Fibroblast of skin of left biceps (primary cell): ENCODE results near the gene PRB2.
"Not testable (repeated sequence)": the region's sequence is repeated elsewhere in the genome, so short reads cannot be mapped to it uniquely, and the experiment has no call there.

ENCODE experiments used
- DNase-seq, 2 experiments: peaks; one replicate each; pipeline ENCODE4 v3.0.0-alpha.2; 2013; ENCODE audit warnings: low read depth in 2 of 2

Gene PRB2

GRCh38 chr12:11395467-11395866 is at the start of gene PRB2:
PRB2 (minus strand) TSS chr12:11395567; CDS start chr12:11395529, 38 bp downstream.
- DNase-seq = not testable (repeated sequence)

DNA sequence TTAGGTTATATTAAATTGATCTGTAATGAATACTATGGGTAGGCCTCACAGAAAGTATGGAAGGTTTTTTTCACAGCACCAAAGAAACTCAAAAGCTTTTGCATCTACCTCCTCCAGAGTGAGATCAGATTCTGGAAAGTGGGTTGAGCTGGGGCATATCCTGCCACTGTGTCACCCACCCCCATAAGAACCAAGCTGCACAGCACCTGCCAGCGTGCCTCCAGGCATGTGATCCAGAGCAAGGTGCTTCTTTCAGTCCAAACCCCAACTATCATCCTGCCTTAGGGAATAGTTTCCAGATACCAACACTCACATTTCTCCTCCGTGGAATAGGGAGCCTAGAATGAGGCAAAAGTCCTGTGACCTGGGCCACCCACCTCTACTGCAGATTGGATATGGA is 42.6 kb upstream of the PRB2 start:
- DNase-seq = no peak

DNA sequence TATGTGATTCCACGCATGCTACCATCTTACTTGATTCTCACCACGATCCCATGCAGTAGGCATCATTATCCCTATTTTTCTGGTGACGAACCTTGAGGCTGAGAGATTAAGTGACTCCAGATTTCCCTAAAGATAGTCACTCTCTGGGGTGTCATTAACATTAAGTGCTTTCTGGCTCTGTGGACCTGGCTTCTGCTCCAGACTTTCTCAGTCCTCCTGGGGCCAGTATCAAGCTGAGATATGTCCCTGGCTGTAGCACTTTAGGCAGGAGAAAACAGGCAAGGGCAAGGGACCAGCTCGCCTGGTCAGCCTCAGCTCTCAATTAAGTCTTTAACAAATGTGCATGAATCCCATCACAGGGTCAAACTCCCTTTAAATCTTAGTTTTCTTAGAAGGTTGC is 38.3 kb upstream of the PRB2 start:
- DNase-seq = no peak

DNA sequence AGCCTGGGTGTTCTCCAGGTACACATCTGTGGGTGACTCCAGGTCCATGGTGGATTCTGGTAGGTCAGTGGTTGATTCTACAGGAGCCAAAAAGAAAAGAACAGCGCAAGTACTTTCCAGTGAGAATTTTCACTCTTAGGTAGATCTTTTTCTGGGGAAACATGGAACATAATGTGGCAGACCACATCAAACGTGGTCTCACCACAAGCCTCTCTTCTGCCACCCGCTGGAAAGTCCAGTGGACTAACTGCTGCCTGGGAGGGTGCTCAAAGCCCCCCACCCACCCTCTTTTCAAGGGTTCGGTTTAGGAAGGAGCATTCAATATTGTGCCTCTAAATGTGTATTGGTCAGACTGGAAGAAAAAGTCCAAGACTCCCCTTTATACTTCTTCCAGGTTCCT is 36.1 kb upstream of the PRB2 start:
- no peak for DNase-seq

DNA sequence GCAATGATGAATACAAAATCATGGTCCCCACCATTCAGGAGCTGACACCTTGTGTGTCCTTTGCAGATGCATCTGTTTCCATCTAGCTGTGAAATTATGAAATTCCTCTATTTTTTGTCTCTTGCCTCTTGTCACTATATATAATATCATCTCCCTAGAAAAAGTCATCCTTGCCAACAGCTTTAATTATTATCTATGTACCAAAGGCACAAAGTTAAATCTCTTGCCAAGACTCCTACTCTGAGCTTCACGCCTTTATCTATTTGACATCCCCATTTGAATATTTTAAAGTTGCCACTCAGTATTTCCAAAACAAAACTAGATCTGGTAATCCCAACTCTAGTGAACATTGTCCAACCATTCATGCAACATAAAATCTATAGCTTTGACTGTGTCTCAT is 32.0 kb upstream of the PRB2 start:
- DNase-seq = no peak

DNA sequence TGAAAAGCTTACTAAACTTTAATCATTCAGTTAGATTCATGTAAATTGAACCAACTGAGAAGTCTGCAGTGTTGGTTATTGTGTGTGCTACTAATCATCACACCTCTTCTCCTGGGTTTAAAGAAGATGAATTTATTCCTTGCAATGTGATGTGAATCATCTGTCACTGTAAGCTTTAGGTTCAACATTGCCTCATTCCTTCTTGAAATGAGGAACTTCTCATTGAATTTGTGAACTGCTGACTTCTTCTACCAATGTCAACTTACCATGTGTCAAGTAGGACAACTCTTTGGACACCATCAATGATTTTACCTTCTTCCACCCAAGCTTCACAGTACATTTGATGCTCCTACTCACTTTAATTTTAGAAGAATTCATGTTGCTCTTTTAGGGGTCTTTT is 17.4 kb upstream of the PRB2 start:
- no peak for DNase-seq

DNA sequence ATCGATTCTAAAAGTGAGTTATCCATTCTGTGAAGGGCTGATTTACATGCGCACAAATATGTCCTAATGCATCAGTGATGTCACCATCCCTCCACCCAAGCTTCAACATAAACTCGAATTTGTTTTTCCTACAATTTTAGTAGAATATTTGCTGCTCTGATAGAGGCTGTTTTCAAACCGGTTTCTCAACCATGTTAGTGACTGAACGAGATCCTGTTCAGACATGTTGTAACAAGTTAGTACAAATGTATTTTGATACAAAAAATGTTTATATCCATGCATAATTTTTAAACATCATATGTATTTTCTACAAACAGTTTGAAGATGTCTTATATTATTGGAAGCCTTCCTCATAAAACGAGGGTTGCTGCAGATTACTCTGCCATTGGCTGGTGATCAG is 12.7 kb upstream of the PRB2 start:
- no peak for DNase-seq

- no peak for DNase-seq
Observed at GRCh38 chr12:11397366-11397765, 2.0 kb upstream of the PRB2 start.

- DNase-seq = not testable (repeated sequence)
Observed at GRCh38 chr12:11391456-11391855, 3.9 kb downstream of the PRB2 start.

- DNase-seq = not testable (repeated sequence)
Observed at GRCh38 chr12:11377420-11377819, 17.9 kb downstream of the PRB2 start.

- no peak for DNase-seq
Observed at GRCh38 chr12:11361151-11361550, 34.2 kb downstream of the PRB2 start.

GRCh38 chr12:11360205-11360883 is 35.0 kb downstream of the PRB2 start:
- DNase-seq = peak; percentile 5 to 6

DNA sequence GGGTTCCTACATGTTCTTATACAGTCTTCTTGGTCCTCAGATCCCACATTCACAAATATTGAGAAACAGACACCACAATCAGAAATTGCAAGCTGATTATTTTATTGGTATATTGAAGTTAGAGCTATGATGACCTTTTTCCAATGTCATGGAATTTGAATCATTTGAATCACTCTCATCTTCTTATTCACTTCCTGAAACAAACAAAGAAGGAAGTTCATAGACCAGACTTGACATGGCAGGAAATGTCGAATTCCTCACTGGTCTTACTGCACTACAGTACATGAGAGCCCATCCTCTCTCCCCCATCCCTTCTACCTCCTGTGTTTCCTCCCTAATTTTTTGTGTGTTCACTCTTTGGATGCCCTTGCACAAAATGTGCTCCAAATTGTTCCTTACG is 43.6 kb downstream of the PRB2 start:
- DNase-seq = not testable (repeated sequence)

DNA sequence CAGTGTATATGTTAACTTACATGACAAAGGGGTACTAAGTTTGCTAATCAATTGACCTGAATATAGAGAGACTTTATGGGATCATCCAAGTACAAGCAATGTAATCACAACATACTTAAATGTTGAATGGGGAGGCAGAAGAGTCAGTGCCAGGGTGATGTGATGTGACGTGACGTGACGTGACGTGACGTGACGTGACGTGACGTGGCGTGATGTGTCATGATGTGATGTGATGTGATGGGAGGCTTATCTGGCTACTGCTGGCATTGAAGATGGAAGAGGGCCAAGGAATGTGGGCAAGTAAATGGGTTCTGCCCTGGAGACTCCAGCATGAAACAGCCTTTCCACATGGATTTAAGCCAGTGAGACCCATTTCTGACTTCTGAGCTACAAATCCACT is 46.9 kb downstream of the PRB2 start:
- DNase-seq = no peak

- no peak for DNase-seq
Observed at GRCh38 chr12:11347810-11348209, 47.6 kb downstream of the PRB2 start.

- no peak for DNase-seq
Observed at GRCh38 chr12:11344500-11344899, 50.9 kb downstream of the PRB2 start.
